Measurements from ENCODE around the gene LRRTM2.

The LRRTM2 gene

DNA sequence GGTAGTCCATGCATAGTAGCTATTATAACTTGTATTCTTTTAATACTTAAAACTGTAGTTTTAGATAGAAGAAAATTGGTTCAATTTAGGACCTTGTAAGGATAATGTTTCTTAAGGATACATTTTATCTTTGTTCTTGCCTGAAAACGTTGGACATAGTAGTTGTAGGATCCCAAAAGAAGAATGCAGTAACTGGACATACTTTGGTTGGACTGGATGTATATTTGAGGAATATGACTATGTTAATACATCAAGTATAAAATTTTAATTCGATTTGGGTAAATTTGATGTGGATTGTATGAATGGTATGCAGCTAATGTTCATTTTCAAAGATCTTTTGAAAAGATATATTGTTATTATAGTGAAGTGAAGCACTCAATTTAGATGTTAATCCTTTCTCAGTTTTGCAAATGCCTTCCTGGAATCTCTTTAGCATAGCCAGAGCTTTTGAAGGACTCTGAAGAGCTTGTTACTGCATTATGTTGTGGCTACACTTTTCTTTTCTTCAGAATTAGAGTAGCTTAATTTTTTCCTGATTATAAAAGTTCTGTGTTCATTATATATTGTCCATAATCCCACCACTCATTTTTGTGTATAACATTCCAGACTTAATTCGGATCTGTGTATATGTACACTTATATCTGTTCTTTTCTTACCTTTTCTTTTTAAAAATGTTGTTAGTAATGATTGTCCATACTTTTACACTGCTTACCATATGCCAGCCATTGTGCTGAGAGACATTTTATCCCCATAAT is 41.2 kb downstream of the LRRTM2 start:
- DNase-seq, result no peak

DNA sequence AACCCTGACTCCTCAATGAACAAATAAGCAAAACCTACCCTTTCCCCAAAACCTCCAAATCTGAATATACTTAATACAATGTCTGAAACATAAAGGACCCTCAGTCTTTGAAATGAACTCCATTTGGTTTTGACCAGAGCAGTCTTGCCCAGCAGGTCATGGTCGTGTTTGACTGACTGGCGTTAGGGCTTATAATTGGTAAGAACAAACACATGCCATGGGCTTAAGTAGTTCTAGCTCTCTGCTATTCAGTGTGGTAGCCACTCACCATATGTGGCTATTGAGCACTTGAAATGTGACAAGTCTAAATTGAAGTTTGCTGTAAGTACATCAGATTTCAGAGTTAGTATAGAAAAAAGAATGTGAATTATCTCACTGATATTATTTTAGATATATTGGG is 42.1 kb downstream of the LRRTM2 start:
- no peak for DNase-seq

DNA sequence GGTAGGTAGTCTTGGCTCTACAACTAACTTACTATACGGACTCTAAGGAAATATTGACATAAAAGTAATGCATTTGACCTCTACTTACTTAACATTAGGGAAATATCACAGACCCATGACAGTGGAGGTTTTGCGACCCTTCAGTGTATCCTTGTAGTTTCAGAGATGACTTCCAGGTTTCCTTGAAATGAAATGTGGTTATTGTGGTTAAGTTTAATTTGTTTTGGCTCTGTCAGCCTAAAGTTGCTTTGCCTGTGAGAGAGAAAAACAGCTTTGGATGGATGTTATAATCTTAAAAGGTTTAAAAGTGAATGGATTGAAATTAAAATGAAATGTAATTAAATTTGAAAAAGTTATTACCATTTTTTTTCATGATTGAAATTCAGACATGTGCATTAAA is 42.9 kb downstream of the LRRTM2 start:
- DNase-seq, result no peak

DNA sequence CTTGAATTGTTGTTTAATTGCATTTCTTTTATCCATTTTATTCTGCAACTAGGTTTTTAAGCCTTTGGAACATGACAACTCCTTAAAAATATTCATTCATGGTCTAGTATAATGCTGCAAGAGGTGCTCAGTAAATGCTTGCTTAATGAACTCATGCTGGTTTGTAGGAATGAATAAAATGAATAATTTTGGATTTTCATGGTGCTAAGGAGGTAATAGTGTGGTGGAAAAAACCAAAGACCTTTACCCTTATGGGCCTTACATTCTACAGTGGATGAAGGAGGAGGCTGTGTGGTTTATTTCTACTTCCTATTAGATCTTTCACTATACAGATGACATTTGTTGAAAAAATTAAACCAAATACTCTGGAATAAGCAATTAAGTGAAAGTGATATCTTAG is 43.4 kb downstream of the LRRTM2 start:
- DNase-seq, result no peak

DNA sequence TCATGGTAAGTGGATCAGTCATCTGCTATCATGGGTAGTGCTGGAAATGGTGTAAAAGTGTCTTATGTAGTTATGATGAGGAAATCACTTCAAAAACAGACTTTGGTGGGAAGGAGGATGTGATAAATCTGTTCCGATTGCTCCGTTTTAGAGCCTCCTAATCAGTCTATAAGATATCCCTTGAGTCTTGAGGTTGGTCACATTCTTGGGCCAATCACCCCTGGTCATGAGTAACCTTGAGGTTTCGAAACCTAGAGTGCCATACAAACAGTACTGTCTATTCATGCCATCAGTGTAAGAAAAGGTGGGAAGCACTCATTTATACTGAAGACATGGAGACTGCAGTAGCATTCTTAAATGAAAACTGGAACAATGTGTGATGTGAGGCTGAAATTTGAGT is 45.8 kb downstream of the LRRTM2 start:
- DNase-seq, result no peak

DNA sequence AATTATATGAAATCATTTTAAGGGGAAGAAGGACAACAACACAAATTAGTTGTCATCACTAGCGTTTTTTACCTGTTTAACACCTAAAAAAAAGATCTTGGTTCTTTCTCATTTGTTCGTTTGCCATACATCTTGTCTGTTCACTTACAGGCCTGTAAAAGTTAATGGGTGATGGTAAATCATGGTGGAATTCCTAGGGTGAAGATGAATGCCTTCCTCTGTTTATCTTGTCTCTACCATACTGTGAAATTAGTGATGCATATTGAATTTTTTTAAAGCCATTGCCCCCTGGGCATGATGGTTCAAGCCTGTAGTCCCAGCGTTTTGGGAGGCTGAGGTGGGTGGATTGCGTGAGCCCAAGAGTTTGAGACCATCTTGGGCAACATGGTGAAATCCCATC is 46.6 kb downstream of the LRRTM2 start:
- no peak for DNase-seq

DNA sequence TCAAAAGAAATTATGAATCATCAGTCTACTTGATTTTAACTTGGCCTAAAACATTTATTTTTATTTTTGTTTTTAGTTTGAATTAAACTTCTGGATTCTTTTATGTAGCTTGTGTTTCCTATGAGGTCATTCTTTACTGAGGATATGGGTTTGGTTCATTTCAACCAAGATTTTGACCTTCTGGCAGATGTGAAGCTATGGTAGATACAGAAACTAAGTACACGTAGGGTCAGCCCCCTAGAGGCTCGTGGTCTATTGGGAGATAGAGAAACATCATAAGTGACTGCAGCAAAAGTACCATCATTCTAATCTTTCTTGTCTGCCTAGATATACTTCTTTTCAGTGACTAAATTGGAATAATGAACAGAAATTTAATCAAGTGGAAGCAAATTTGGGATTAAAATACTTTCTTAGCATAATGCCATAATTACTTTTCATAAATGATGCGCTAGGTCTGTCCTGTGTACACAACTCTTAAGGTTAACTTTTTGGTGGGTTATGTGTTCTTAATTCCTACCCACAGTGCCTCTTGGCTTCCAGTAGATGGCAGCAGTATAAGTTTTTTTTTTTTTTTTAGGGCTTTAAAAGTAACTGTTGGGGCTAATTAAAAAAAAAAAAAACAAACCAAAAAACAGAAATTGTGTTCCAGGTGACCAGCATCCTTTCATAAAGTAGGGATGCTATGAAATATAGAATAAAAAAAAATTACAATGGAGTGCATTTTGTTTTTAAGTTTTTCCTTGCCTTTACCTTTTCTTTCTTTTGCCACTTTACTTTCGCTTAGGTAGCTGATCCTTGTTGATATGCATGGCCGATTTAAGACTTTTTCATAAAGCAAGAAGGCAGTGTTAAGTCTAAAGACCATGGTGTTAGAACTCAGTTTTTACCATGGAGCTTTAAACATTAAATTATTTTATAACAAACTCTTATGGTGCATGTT is 49.9 kb downstream of the LRRTM2 start:
- no peak for DNase-seq

DNA sequence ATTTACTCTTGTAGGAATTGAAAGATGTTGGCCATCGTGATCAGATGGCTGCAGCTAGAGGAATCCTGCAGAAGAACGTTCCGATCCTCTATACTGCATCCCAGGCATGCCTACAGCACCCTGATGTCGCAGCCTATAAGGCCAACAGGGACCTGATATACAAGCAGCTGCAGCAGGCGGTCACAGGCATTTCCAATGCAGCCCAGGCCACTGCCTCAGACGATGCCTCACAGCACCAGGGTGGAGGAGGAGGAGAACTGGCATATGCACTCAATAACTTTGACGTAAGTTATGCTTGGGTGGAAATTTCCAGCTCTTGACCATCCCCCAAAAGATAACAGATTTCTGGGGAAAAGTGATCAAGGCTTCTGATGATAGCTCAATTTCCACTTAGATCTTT is 50.6 kb downstream of the LRRTM2 start:
- DNase-seq, result no peak

DNA sequence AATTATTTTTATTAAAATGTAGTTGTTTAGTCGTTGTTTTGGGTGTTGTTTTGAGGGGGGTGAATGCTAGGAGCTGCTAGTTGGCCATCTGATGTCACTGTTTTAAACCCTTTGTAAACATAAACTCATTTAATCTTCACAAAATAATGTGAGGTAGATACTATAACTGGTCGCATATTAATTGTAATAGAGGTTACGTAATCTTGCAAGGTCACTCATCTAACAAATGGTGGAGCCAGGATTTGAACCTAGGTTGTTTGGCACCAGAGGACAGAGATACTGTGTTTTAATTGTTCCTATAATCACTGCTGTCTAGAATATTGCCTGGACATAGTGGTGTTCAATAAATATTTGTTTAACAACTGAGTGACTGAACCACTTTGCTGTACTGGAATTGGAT is 54.4 kb downstream of the LRRTM2 start:
- no peak for DNase-seq

DNA sequence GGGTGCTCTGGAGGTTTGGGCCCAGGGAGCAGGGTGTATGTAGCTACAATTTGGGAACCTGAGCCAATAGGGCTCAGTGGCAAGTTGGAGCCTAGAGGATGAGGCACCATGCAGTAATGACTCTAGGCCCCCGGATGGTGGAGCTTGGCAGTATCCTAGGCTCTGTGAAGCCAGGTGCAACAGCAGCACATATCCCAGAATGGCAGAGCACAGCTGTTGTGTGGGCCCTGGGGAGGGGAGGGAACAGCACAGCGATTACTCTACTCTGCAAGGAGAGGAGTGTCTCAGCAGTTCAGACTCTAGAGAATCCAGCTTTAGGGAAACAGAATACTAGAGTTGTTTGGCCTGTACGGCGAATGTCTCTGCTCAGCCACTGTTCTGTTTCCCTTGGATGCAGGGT is 56.1 kb downstream of the LRRTM2 start:
- peak; percentile 54 for DNase-seq
